ENCODE measurements around the gene CEACAM7.
"Not testable (repeated sequence)": the region's sequence is repeated elsewhere in the genome, so short reads cannot be mapped to it uniquely, and the experiment has no call there.

Gene CEACAM7

GRCh38 chr19:41656756-41657155, 31.3 kb downstream of the CEACAM7 start:
- not testable (repeated sequence) for DNase-seq (ENCODE audit: low spot score)

DNA sequence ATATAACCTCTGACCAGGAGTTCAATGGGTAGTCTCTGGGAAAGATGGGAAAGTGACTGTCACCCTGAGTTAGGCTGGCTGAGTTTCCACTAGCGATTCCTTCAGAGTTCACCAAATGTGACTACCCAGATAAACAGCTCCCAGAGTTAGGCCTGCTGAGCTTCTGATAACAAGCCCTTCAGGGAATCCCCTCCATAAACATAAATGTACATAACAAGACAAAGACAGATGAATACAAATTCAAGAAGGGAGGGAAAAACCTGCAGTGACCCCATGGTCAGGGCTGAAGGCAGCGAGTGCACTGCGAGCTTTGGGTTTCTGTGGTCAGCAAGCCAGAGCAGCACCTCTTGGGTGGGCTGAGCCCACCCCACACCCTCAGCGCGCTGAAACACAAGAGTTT, 35.8 kb downstream of the CEACAM7 start:
- no peak for DNase-seq (ENCODE audit: low spot score)

GRCh38 chr19:41649827-41650226, 38.2 kb downstream of the CEACAM7 start:
- DNase-seq (ENCODE audit: low spot score), result no peak

- no peak for DNase-seq (ENCODE audit: low spot score)
These were observed 41.4 kb downstream of the CEACAM7 start for GRCh38 chr19:41646589-41647204.

DNA sequence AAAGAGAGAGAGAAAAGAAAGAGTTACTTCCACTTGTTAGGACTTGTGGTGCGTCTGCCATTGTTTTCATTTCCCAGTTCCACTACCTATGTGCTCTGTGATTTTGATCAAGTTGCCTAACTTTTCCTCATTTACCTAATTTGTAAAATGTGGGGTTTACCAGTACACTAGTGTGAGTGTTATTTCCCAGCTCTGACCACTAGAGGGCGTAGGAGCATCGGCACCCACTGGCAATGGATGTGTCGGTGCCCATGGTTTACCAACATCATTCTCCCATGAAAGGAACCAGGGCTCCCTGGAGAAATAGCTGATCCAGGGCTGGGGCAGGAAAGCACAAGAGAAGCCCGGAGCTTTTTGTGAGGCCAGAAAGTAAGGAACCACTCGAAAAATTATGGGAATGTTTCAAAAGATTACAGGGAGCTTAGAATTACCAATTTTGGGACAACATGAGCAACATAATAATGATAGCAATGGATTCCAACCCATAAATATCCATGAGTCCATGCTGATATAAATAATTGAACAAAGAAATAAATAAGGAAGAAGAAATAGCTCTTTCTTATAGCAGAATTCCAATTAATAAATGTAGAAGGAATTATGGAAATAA, 46.1 kb downstream of the CEACAM7 start:
- peak; percentile 50 for DNase-seq (ENCODE audit: low spot score)

DNA sequence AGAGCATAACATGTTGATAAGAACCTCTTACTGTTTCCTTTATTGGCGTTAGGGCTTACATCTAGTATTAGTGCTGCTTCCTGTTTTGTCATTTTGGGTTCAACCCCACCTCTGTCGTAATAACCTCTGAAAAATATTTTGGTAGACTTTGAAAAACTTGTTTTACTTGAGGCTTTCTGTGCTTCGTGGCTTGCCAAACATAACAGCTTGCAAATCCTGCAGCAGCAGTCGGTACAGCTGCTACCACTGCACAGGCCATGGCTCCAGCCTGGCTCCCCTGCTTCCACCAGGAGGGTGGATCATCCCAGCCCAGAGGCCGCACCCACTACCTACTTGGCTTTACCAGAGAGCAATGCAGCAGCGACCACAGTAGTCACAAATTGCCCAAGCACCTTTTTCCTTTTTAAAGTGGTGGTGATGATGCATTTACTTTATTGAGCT, 49.4 kb downstream of the CEACAM7 start:
- no peak for DNase-seq (ENCODE audit: low spot score)

DNA sequence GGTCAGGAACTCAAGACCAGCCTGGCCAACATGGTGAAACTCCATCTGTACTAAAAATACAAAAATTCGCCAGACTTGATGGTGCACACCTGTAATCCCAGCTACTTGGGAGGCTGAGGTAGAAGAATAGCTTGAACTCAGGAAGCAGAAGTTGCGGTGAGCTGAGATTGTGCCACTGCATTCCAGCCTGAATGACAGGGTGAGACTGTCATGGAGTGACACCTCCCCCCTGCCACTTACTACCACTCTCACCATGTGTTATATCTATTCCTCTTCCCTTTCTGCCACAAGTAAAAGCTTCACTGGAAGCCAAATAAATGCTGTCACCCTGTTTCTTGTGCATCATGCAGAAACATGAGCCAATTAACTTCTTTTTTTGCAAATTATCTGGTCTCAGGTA, 50.6 kb downstream of the CEACAM7 start:
- DNase-seq (ENCODE audit: low spot score), result no peak

GRCh38 chr19:41627966-41628675, 59.9 kb downstream of the CEACAM7 start:
- DNase-seq (ENCODE audit: low spot score), result no peak

- DNase-seq (ENCODE audit: low spot score), result no peak
These were observed 61.2 kb downstream of the CEACAM7 start, which contains the start of gene CEACAM4 for GRCh38 chr19:41626877-41627276. CEACAM4 (minus strand) TSS chr19:41627074; CDS start chr19:41626963, 111 bp downstream.

GRCh38 chr19:41626278-41626677, 61.8 kb downstream of the CEACAM7 start:
- DNase-seq (ENCODE audit: low spot score), result no peak

GRCh38 chr19:41624937-41625336, 63.1 kb downstream of the CEACAM7 start:
- no peak for DNase-seq (ENCODE audit: low spot score)

DNA sequence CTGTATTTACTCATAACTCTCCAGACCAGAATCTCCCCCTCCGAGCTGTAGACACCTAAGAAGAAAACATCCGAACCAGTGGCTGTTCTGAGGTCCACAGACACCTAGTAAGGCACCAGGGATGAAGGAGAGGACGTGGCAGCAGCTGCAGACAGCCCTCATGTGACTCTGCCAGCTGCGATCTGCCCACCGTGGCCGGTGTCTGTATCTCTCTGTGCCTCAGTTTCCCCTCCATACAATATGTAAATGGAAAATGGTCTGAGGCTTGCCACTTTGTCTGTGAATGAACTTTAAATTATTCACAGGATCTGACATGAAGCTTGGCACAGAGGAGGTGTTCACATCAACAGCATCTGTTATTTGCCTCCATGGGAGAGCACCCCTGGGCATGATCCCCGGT, 63.6 kb downstream of the CEACAM7 start:
- no peak for DNase-seq (ENCODE audit: low spot score)

GRCh38 chr19:41623360-41623759, 64.7 kb downstream of the CEACAM7 start:
- no peak for DNase-seq (ENCODE audit: low spot score)

Measured in putamen (tissue), 1 donor.